Tibial nerve (tissue), 4 donors: Measurements from ENCODE around the gene CDC42BPB. TPM values are rescaled to one million over a fixed set of nuclear protein-coding genes. Genes with fewer than 3 reads are reported as not detected.

Source experiments
- DNase-seq, 2 donors: peaks; one replicate each; pipeline ENCODE4 v3.0.0-alpha.2; 2019; ENCODE audit warnings: low spot score in 2 of 2
- H3K27ac ChIP-seq, 4 donors: fragments of 200-600 bp; sonication (generic) in 3 of 4; one replicate each; pipeline ENCODE4 v1.5.1; 2017 to 2019; ENCODE audit warnings: mild to moderate bottlenecking in 1 of 4
- H3K27me3 ChIP-seq, 2 donors: fragments of 200-600 bp; sonication (generic) in 1 of 2; one replicate each; pipeline versions ENCODE4 v1.5.1 to v1.6.0; 2017 to 2019
- H3K36me3 ChIP-seq, 3 donors: fragments of 200-600 bp; sonication (generic); one replicate each; pipeline ENCODE4 v1.5.1; 2018 to 2019
- H3K4me1 ChIP-seq, 4 donors: fragments of 200-600 bp; sonication (generic) in 3 of 4; one replicate each; pipeline ENCODE4 v1.5.1; 2017 to 2019
- H3K4me3 ChIP-seq, 4 donors: fragments of 200-600 bp; sonication (generic) in 3 of 4; one replicate each; pipeline ENCODE4 v1.5.1; 2017 to 2019; ENCODE audit warnings: mild to moderate bottlenecking in 1 of 4, moderate library complexity in 1 of 4
- H3K9me3 ChIP-seq, 4 donors: fragments of 200-600 bp; sonication (generic) in 3 of 4; one replicate each; pipeline ENCODE4 v1.5.1; 2017 to 2019
- CTCF ChIP-seq, 5 experiments: fragments of 200-600 bp in 3 of 5; fragments of 450-650 bp in 2 of 5; sonication (generic) in 3 of 5; IDR thresholded peaks; one replicate each; pipeline ENCODE4 v1.5.1; 2016 to 2019; ENCODE audit warnings: antibody characterized with exemption in 5 of 5, mild to moderate bottlenecking in 3 of 5, moderate library complexity in 2 of 5
- EP300 ChIP-seq, 2 donors: sonication (generic); formaldehyde crosslinking; IDR thresholded peaks; one replicate each; pipeline ENCODE4 v1.6.1; 2017; ENCODE audit warnings: antibody characterized with exemption in 2 of 2, mild to moderate bottlenecking in 1 of 2
- POLR2A ChIP-seq, 2 donors: fragments of 450-650 bp; IDR thresholded peaks; one replicate each; pipeline ENCODE4 v1.6.1; 2017; ENCODE audit warnings: antibody characterized with exemption in 2 of 2, mild to moderate bottlenecking in 2 of 2, moderate library complexity in 2 of 2
- WGBS, 2 donors: methylation state at CpG; one replicate each; pipeline ENCODE4 v1.1.5; 2018; 5-methylcytosine and 5-hydroxymethylcytosine counted together
- total RNA-seq, 4 donors: library from RNA; depleted of rRNA; stranded (reverse); fragments of >200 nt; gene quantifications; one replicate each; pipeline ENCODE4 v1.1.0, GENCODE V29; 2016

Gene CDC42BPB
- total RNA-seq, 4 donors from 2014 or later: 115 to 172 (median 134) TPM

GRCh38 chr14:102993523-102993922, 63.8 kb downstream of the CDC42BPB start:
- DNase-seq: no peak
- Histone ChIP-seq H3K27me3 (no peaks in the 10 kb centered on the region), H3K4me3 (no peak overlapping the region), H3K27ac (peak overlapping the region in 1 of 4 donors; percentile 36), H3K36me3 (peaks cover 0 to 98% (median 3%) of the 10 kb centered on the region in 3 donors), H3K4me1 (no peaks in the 10 kb centered on the region), H3K9me3 (peaks cover 0 to 13% (median 0%) of the 10 kb centered on the region in 4 donors)
- TF ChIP-seq CTCF (IDR thresholded peaks at IDR 0.05): no peak
- TF ChIP-seq POLR2A (IDR thresholded peaks at IDR 0.05): no peak
- WGBS, 2 donors: 80 to 81% methylated on average over 3 of the region's 3 CpGs

- no peak for DNase-seq
- Histone ChIP-seq H3K36me3 (peaks cover 0 to 97% (median 3%) of the 10 kb centered on the region in 3 donors), H3K4me3 (no peak overlapping the region), H3K9me3 (peaks cover 0 to 25% (median 2%) of the 10 kb centered on the region in 4 donors), H3K4me1 (peaks cover 0 to 9% (median 0%) of the 10 kb centered on the region in 4 donors), H3K27ac (no peak overlapping the region), H3K27me3 (no peaks in the 10 kb centered on the region)
- no peak for TF ChIP-seq EP300 (IDR thresholded peaks at IDR 0.05)
- no peak for TF ChIP-seq POLR2A (IDR thresholded peaks at IDR 0.05)
- no peak for TF ChIP-seq CTCF (IDR thresholded peaks at IDR 0.05)
- WGBS, 2 donors: 85 to 89% methylated on average over 3 of the region's 3 CpGs
Measured at GRCh38 chr14:102991376-102991775, 66.0 kb downstream of the CDC42BPB start.

- 90 to 100% methylated on average over 1 of the region's 1 CpG for WGBS, 2 donors
- Histone ChIP-seq H3K36me3 (peaks cover 0 to 96% (median 0%) of the 10 kb centered on the region in 3 donors), H3K9me3 (peaks cover 0 to 25% (median 2%) of the 10 kb centered on the region in 4 donors), H3K4me3 (no peak overlapping the region), H3K27me3 (no peaks in the 10 kb centered on the region), H3K4me1 (peaks cover 0 to 20% (median 0%) of the 10 kb centered on the region in 4 donors), H3K27ac (no peak overlapping the region)
- no peak for TF ChIP-seq EP300 (IDR thresholded peaks at IDR 0.05)
- TF ChIP-seq CTCF (IDR thresholded peaks at IDR 0.05): no peak
- TF ChIP-seq POLR2A (IDR thresholded peaks at IDR 0.05): no peak
- DNase-seq: no peak
Measured at GRCh38 chr14:102988054-102988453, 69.3 kb downstream of the CDC42BPB start.

- H3K27ac ChIP-seq: peak overlapping the region in 2 of 4 donors; percentile 11 to 15
- no peak for TF ChIP-seq CTCF (IDR thresholded peaks at IDR 0.05)
- no peak for TF ChIP-seq POLR2A (IDR thresholded peaks at IDR 0.05)
- no peak for TF ChIP-seq EP300 (IDR thresholded peaks at IDR 0.05)
- peaks cover 0 to 98% (median 0%) of the 10 kb centered on the region in 3 donors for H3K36me3 ChIP-seq
- WGBS, 2 donors: 68 to 73% methylated on average over 19 of the region's 19 CpGs
- H3K4me3 ChIP-seq: no peak overlapping the region
- peaks cover 0 to 20% (median 0%) of the 10 kb centered on the region in 4 donors for H3K4me1 ChIP-seq
- no peak for DNase-seq
- H3K9me3 ChIP-seq: peaks cover 0 to 25% (median 2%) of the 10 kb centered on the region in 4 donors
- H3K27me3 ChIP-seq: no peaks in the 10 kb centered on the region
Measured at GRCh38 chr14:102986810-102987579, 70.4 kb downstream of the CDC42BPB start.

- Histone ChIP-seq H3K9me3 (peaks cover 0 to 25% (median 2%) of the 10 kb centered on the region in 4 donors), H3K27me3 (no peaks in the 10 kb centered on the region), H3K36me3 (peaks cover 0 to 98% (median 0%) of the 10 kb centered on the region in 3 donors), H3K27ac (peak overlapping the region in 1 of 4 donors; percentile 31), H3K4me3 (no peak overlapping the region), H3K4me1 (peaks cover 0 to 20% (median 0%) of the 10 kb centered on the region in 4 donors)
- no peak for TF ChIP-seq POLR2A (IDR thresholded peaks at IDR 0.05)
- no peak for TF ChIP-seq EP300 (IDR thresholded peaks at IDR 0.05)
- TF ChIP-seq CTCF (IDR thresholded peaks at IDR 0.05): no peak
- WGBS, 2 donors: 72 to 79% methylated on average over 10 of the region's 10 CpGs
- no peak for DNase-seq
Measured at GRCh38 chr14:102985665-102986064, 71.7 kb downstream of the CDC42BPB start.
